ENCODE data around the gene KCNQ1.

The KCNQ1 gene

GRCh38 chr11:2661173-2662023 is 216.6 kb downstream of the KCNQ1 start:
- H4K20me1 ChIP-seq (ENCODE audit: insufficient read depth, low read length) = no peaks in the 10 kb centered on the region
- H3K4me3 ChIP-seq (ENCODE audit: low read depth, low read length, poor library complexity, severe bottlenecking) = no peak overlapping the region
- no peaks in the 10 kb centered on the region for H3K9me2 ChIP-seq (ENCODE audit: low read depth, low read length)
- no peaks in the 10 kb centered on the region for H3K79me2 ChIP-seq (ENCODE audit: insufficient read depth, low read length)
- no peaks in the 10 kb centered on the region for H3F3A ChIP-seq (ENCODE audit: insufficient read depth, low read length)
- no peak overlapping the region for H3K4me2 ChIP-seq (ENCODE audit: low read length)
- H3K36me3 ChIP-seq (ENCODE audit: insufficient read depth, low read length) = no peaks in the 10 kb centered on the region
- no peak overlapping the region for H3K27ac ChIP-seq (ENCODE audit: low read depth, low read length, poor library complexity, severe bottlenecking)
- no peak overlapping the region for H3K9ac ChIP-seq (ENCODE audit: low read length)
- TF ChIP-seq EZH2 (IDR thresholded peaks at IDR 0.05; ENCODE audit: borderline replicate concordance, low read length) (no peak), CTCF (IDR thresholded peaks at IDR 0.05; ENCODE audit: low read length) (no peak)
- no peaks in the 10 kb centered on the region for H3K9me3 ChIP-seq (ENCODE audit: low read length)
- H3K27me3 ChIP-seq (ENCODE audit: insufficient read depth, low read length) = no peaks in the 10 kb centered on the region
- no peaks in the 10 kb centered on the region for H3K4me1 ChIP-seq (ENCODE audit: insufficient read depth, low read length, severe bottlenecking)
- H2AFZ ChIP-seq (ENCODE audit: low read length) = no peak overlapping the region

GRCh38 chr11:2662024-2662312 is 217.2 kb downstream of the KCNQ1 start:
- no peaks in the 10 kb centered on the region for H3K27me3 ChIP-seq (ENCODE audit: insufficient read depth, low read length)

GRCh38 chr11:2662430-2663299 is 217.9 kb downstream of the KCNQ1 start:
- Histone ChIP-seq H3K4me3 (ENCODE audit: low read depth, low read length, poor library complexity, severe bottlenecking) (no peak overlapping the region), H3K27ac (ENCODE audit: low read depth, low read length, poor library complexity, severe bottlenecking) (no peak overlapping the region), H3K79me2 (ENCODE audit: insufficient read depth, low read length) (no peaks in the 10 kb centered on the region), H3K36me3 (ENCODE audit: insufficient read depth, low read length) (no peaks in the 10 kb centered on the region), H3K9ac (ENCODE audit: low read length) (no peak overlapping the region), H3K4me1 (ENCODE audit: insufficient read depth, low read length, severe bottlenecking) (no peaks in the 10 kb centered on the region), H4K20me1 (ENCODE audit: insufficient read depth, low read length) (no peaks in the 10 kb centered on the region), H3K9me3 (ENCODE audit: low read length) (no peaks in the 10 kb centered on the region), H2AFZ (ENCODE audit: low read length) (no peak overlapping the region), H3K9me2 (ENCODE audit: low read depth, low read length) (no peaks in the 10 kb centered on the region), H3K27me3 (ENCODE audit: insufficient read depth, low read length) (no peaks in the 10 kb centered on the region), H3F3A (ENCODE audit: insufficient read depth, low read length) (no peaks in the 10 kb centered on the region), H3K4me2 (ENCODE audit: low read length) (no peak overlapping the region)
- TF ChIP-seq EZH2 (IDR thresholded peaks at IDR 0.05; ENCODE audit: borderline replicate concordance, low read length) (no peak), CTCF (IDR thresholded peaks at IDR 0.05; ENCODE audit: low read length) (no peak)

More at GRCh38 chr11:2662024-2662312, 217.2 kb downstream of the KCNQ1 start:
- Histone ChIP-seq H4K20me1 (ENCODE audit: insufficient read depth, low read length) (no peaks in the 10 kb centered on the region), H3K9me3 (ENCODE audit: low read length) (no peaks in the 10 kb centered on the region), H2AFZ (ENCODE audit: low read length) (no peak overlapping the region), H3K27ac (ENCODE audit: low read depth, low read length, poor library complexity, severe bottlenecking) (no peak overlapping the region), H3K4me1 (ENCODE audit: insufficient read depth, low read length, severe bottlenecking) (no peaks in the 10 kb centered on the region), H3K4me2 (ENCODE audit: low read length) (no peak overlapping the region), H3K9ac (ENCODE audit: low read length) (no peak overlapping the region), H3F3A (ENCODE audit: insufficient read depth, low read length) (no peaks in the 10 kb centered on the region), H3K9me2 (ENCODE audit: low read depth, low read length) (no peaks in the 10 kb centered on the region), H3K79me2 (ENCODE audit: insufficient read depth, low read length) (no peaks in the 10 kb centered on the region), H3K4me3 (ENCODE audit: low read depth, low read length, poor library complexity, severe bottlenecking) (no peak overlapping the region), H3K36me3 (ENCODE audit: insufficient read depth, low read length) (no peaks in the 10 kb centered on the region)
- TF ChIP-seq CTCF (IDR thresholded peaks at IDR 0.05; ENCODE audit: low read length) = no peak
